ENCODE measurements around the gene KIF24. TPM values are rescaled to one million over a fixed set of nuclear protein-coding genes. Genes with fewer than 3 reads are reported as not detected.
A peak's percentile ranks its signal among the peaks of the same experiment; 100 is the strongest.

KIF24 gene
- total RNA-seq, 4 donors from 2014 or later, result 0.13 to 0.68 (median 0.50) TPM

GRCh38 chr9:34373749-34374148 lies 44.7 kb upstream of the KIF24 start:
- Histone ChIP-seq H3K4me3 (no peak overlapping the region), H3K27ac (peak overlapping the region; percentile 89 to 93 (median 92)), H3K9me3 (no peaks in the 10 kb centered on the region), H3K4me1 (peaks cover 32 to 52% of the 10 kb centered on the region in 2 donors), H3K27me3 (no peaks in the 10 kb centered on the region), H3K36me3 (peaks cover 0 to 27% of the 10 kb centered on the region in 2 donors)
- DNase-seq, result no peak
- no peak for ATAC-seq
- intact Hi-C loops (cut with DNase I; ENCODE audit: low total_unique reads), result loop anchor here (2.0 kb wide), 1 partner anchor 31 kb away; no protein-coding TSS in a partner anchor
- in situ Hi-C loops (cut with MboI; ENCODE audit: low sequenced_read_pairs in 4 of 4), result no loop called here
- no peak for TF ChIP-seq POLR2A (IDR thresholded peaks at IDR 0.05)
- TF ChIP-seq CTCF (IDR thresholded peaks at IDR 0.05 in 4 of 5, conservative IDR thresholded peaks at IDR 0.05 in 1 of 5), result no peak

GRCh38 chr9:34372467-34373011 lies 43.5 kb upstream of the KIF24 start:
- intact Hi-C loops (cut with DNase I; ENCODE audit: low total_unique reads), result no loop called here
- no peak overlapping the region for H3K4me3 ChIP-seq
- ATAC-seq (no peak), DNase-seq (no peak)
- no peaks in the 10 kb centered on the region for H3K9me3 ChIP-seq
- peaks cover 0 to 27% of the 10 kb centered on the region in 2 donors for H3K36me3 ChIP-seq
- H3K4me1 ChIP-seq, result peaks cover 32 to 55% of the 10 kb centered on the region in 2 donors
- TF ChIP-seq POLR2A (IDR thresholded peaks at IDR 0.05) (no peak), CTCF (IDR thresholded peaks at IDR 0.05 in 4 of 5, conservative IDR thresholded peaks at IDR 0.05 in 1 of 5) (no peak)
- in situ Hi-C loops (cut with MboI; ENCODE audit: low sequenced_read_pairs in 4 of 4), result no loop called here
- peak overlapping the region; percentile 89 to 93 (median 92) for H3K27ac ChIP-seq
- no peaks in the 10 kb centered on the region for H3K27me3 ChIP-seq

GRCh38 chr9:34371886-34372466 lies 42.9 kb upstream of the KIF24 start:
- DNase-seq (no peak), ATAC-seq (no peak)
- H3K27me3 ChIP-seq, result no peaks in the 10 kb centered on the region
- H3K4me3 ChIP-seq, result no peak overlapping the region
- peak overlapping the region in 3 of 4 donors; percentile 89 to 92 (median 92) for H3K27ac ChIP-seq
- intact Hi-C loops (cut with DNase I; ENCODE audit: low total_unique reads) (no loop called here), in situ Hi-C loops (cut with MboI; ENCODE audit: low sequenced_read_pairs in 4 of 4) (no loop called here)
- peaks cover 32 to 53% of the 10 kb centered on the region in 2 donors for H3K4me1 ChIP-seq
- H3K36me3 ChIP-seq, result peaks cover 0 to 27% of the 10 kb centered on the region in 2 donors
- TF ChIP-seq CTCF (IDR thresholded peaks at IDR 0.05 in 4 of 5, conservative IDR thresholded peaks at IDR 0.05 in 1 of 5) (no peak), POLR2A (IDR thresholded peaks at IDR 0.05) (no peak)
- H3K9me3 ChIP-seq, result no peaks in the 10 kb centered on the region

GRCh38 chr9:34370970-34371880 lies 42.2 kb upstream of the KIF24 start:
- Histone ChIP-seq H3K27ac (peak overlapping the region in 3 of 4 donors; percentile 51 to 92 (median 60)), H3K4me3 (peak overlapping the region in 3 of 4 donors; percentile 19 to 33 (median 23)), H3K9me3 (no peaks in the 10 kb centered on the region), H3K27me3 (no peaks in the 10 kb centered on the region), H3K36me3 (peaks cover 0 to 27% of the 10 kb centered on the region in 2 donors), H3K4me1 (peaks cover 32 to 52% of the 10 kb centered on the region in 2 donors)
- ATAC-seq (no peak), DNase-seq (no peak)
- no peak for TF ChIP-seq POLR2A (IDR thresholded peaks at IDR 0.05)
- TF ChIP-seq CTCF (IDR thresholded peaks at IDR 0.05 in 4 of 5, conservative IDR thresholded peaks at IDR 0.05 in 1 of 5), result peak in 1 of 5 experiments; percentile 13
- in situ Hi-C loops (cut with MboI; ENCODE audit: low sequenced_read_pairs in 4 of 4) (no loop called here), intact Hi-C loops (cut with DNase I; ENCODE audit: low total_unique reads) (no loop called here)
